Ammon's horn (tissue), 1 donor: ENCODE data around the gene TAF15.
A peak's percentile ranks its signal among the peaks of the same experiment; 100 is the strongest.

Experiments used
- DNase-seq: peaks from one replicate; pipeline ENCODE4 v3.0.0-alpha.2; 2016; ENCODE audit warnings: low spot score

The TAF15 gene

GRCh38 chr17:35821308-35821707 lies 12.0 kb downstream of the TAF15 start:
- DNase-seq = no peak

- DNase-seq = no peak
Measured at GRCh38 chr17:35825206-35825605, 15.9 kb downstream of the TAF15 start.

- no peak for DNase-seq
Measured at GRCh38 chr17:35841101-35841500, 31.8 kb downstream of the TAF15 start.

- no peak for DNase-seq
Measured at GRCh38 chr17:35841505-35841904, 32.2 kb downstream of the TAF15 start.

GRCh38 chr17:35842239-35842638 lies 33.0 kb downstream of the TAF15 start:
- no peak for DNase-seq

GRCh38 chr17:35843698-35844097 lies 34.4 kb downstream of the TAF15 start:
- no peak for DNase-seq

- no peak for DNase-seq
Measured at GRCh38 chr17:35844547-35844946, 35.3 kb downstream of the TAF15 start.

GRCh38 chr17:35846055-35846809 lies 36.9 kb downstream of the TAF15 start:
- DNase-seq = no peak

GRCh38 chr17:35847006-35847405 lies 37.7 kb downstream of the TAF15 start:
- no peak for DNase-seq

- DNase-seq = no peak
Measured at GRCh38 chr17:35847633-35848373, 38.5 kb downstream of the TAF15 start.

- peak; percentile 73 for DNase-seq
Measured at GRCh38 chr17:35849469-35850348, 40.4 kb downstream of the TAF15 start.

- DNase-seq = no peak
Measured at GRCh38 chr17:35855965-35856364, 46.7 kb downstream of the TAF15 start.

GRCh38 chr17:35856603-35857002 lies 47.3 kb downstream of the TAF15 start:
- DNase-seq = no peak

- no peak for DNase-seq
Measured at GRCh38 chr17:35864853-35865252, 55.6 kb downstream of the TAF15 start.

- no peak for DNase-seq
Measured at GRCh38 chr17:35865412-35866340, 56.4 kb downstream of the TAF15 start.

- DNase-seq = no peak
Measured at GRCh38 chr17:35866341-35866950, 57.2 kb downstream of the TAF15 start.

GRCh38 chr17:35867574-35867973 lies 58.3 kb downstream of the TAF15 start:
- no peak for DNase-seq

GRCh38 chr17:35868737-35869136 lies 59.5 kb downstream of the TAF15 start, which contains the start of gene HEATR9:
TSS of gene HEATR9 (minus strand) at chr17:35868891. CDS start at chr17:35868742, 149 bp downstream.
- DNase-seq = no peak

- DNase-seq = peak; percentile 20
Measured at GRCh38 chr17:35870906-35871819, 61.9 kb downstream of the TAF15 start.
